ENCODE data around the gene TTLL5. TPM values are rescaled to one million over a fixed set of nuclear protein-coding genes. Genes with fewer than 3 reads are reported as not detected.

Gene TTLL5
- total RNA-seq, 4 donors from 2014 or later: 36.3 to 61.8 (median 36.7) TPM

- TF ChIP-seq POLR2A (IDR thresholded peaks at IDR 0.05): no peak
- peak in 3 of 5 experiments; percentile 22 to 29 (median 23) for TF ChIP-seq CTCF (IDR thresholded peaks at IDR 0.05)
- TF ChIP-seq EP300 (IDR thresholded peaks at IDR 0.05): peak in 1 of 2 donors; percentile 23
- Histone ChIP-seq H3K27ac (no peak overlapping the region), H3K4me1 (no peaks in the 10 kb centered on the region), H3K36me3 (peaks cover 0 to 37% (median 0%) of the 10 kb centered on the region in 3 donors), H3K4me3 (no peak overlapping the region), H3K9me3 (peaks cover 0 to 9% (median under 1%) of the 10 kb centered on the region in 4 donors), H3K27me3 (no peaks in the 10 kb centered on the region)
- DNase-seq (ENCODE audit: low spot score in 2 of 2): no peak
- 41 to 52% methylated on average over 2 of the region's 2 CpGs for WGBS, 2 donors
Measured at GRCh38 chr14:75794615-75795038, 133.6 kb downstream of the TTLL5 start.

GRCh38 chr14:75800792-75801191 lies 139.7 kb downstream of the TTLL5 start:
- Histone ChIP-seq H3K4me3 (no peak overlapping the region), H3K36me3 (peaks cover 0 to 48% (median 0%) of the 10 kb centered on the region in 3 donors), H3K27me3 (no peaks in the 10 kb centered on the region), H3K27ac (no peak overlapping the region), H3K9me3 (peaks cover 0 to 9% (median 2%) of the 10 kb centered on the region in 4 donors), H3K4me1 (peaks cover 0 to 7% (median 0%) of the 10 kb centered on the region in 4 donors)
- DNase-seq (ENCODE audit: low spot score in 2 of 2): no peak
- WGBS, 2 donors: 97 to 99% methylated on average over 5 of the region's 5 CpGs
- TF ChIP-seq EP300 (IDR thresholded peaks at IDR 0.05) (no peak), CTCF (IDR thresholded peaks at IDR 0.05) (no peak), POLR2A (IDR thresholded peaks at IDR 0.05) (no peak)

- Histone ChIP-seq H3K4me1 (peaks cover 0 to 7% (median 0%) of the 10 kb centered on the region in 4 donors), H3K27me3 (no peaks in the 10 kb centered on the region), H3K9me3 (peaks cover 0 to 4% (median 0%) of the 10 kb centered on the region in 4 donors), H3K27ac (no peak overlapping the region), H3K36me3 (peaks cover 0 to 48% (median 0%) of the 10 kb centered on the region in 3 donors), H3K4me3 (no peak overlapping the region)
- TF ChIP-seq CTCF (IDR thresholded peaks at IDR 0.05): no peak
- no peak for DNase-seq (ENCODE audit: low spot score in 2 of 2)
- WGBS, 2 donors: 95 to 100% methylated on average over 1 of the region's 1 CpG
Measured at GRCh38 chr14:75802486-75802885, 141.4 kb downstream of the TTLL5 start.

- H3K36me3 ChIP-seq: peaks cover 0 to 50% (median 0%) of the 10 kb centered on the region in 3 donors
- peaks cover 0 to 4% (median 0%) of the 10 kb centered on the region in 4 donors for H3K9me3 ChIP-seq
- no peak for TF ChIP-seq CTCF (IDR thresholded peaks at IDR 0.05)
- H3K4me3 ChIP-seq: no peak overlapping the region
- WGBS, 2 donors: 43 to 48% methylated on average over 5 of the region's 5 CpGs
- H3K4me1 ChIP-seq: peaks cover 0 to 7% (median 0%) of the 10 kb centered on the region in 4 donors
- no peaks in the 10 kb centered on the region for H3K27me3 ChIP-seq
- no peak for DNase-seq (ENCODE audit: low spot score in 2 of 2)
- H3K27ac ChIP-seq: no peak overlapping the region
Measured at GRCh38 chr14:75803765-75804164, 142.7 kb downstream of the TTLL5 start.

- DNase-seq (ENCODE audit: low spot score in 2 of 2): no peak
- peaks cover 0 to 2% (median 0%) of the 10 kb centered on the region in 4 donors for H3K9me3 ChIP-seq
- TF ChIP-seq CTCF (IDR thresholded peaks at IDR 0.05) (no peak), EP300 (IDR thresholded peaks at IDR 0.05) (no peak), POLR2A (IDR thresholded peaks at IDR 0.05) (no peak)
- peaks cover 0 to 41% (median 0%) of the 10 kb centered on the region in 3 donors for H3K36me3 ChIP-seq
- H3K27me3 ChIP-seq: no peaks in the 10 kb centered on the region
- peaks cover 0 to 7% (median 0%) of the 10 kb centered on the region in 4 donors for H3K4me1 ChIP-seq
- WGBS, 2 donors: 58 to 65% methylated on average over 2 of the region's 2 CpGs
- no peak overlapping the region for H3K4me3 ChIP-seq
- H3K27ac ChIP-seq: no peak overlapping the region
Measured at GRCh38 chr14:75804570-75805275, 143.7 kb downstream of the TTLL5 start.

All from tibial nerve (tissue), 4 donors.